HG03575 (cell line): ENCODE measurements around the gene ZMYND10.

Experiments used
- ATAC-seq: cut with Tn5 transposase; IDR thresholded peaks from one replicate; pipeline ENCODE4 v1.9.1; 2021; ENCODE audit not compliant: unreplicated experiment, insufficient number of reproducible peaks, low FRiP score; ENCODE audit errors: extremely low read depth

Gene ZMYND10

GRCh38 chr3:50373146-50374051, 27.9 kb upstream of the ZMYND10 start:
- no peak for ATAC-seq

DNA sequence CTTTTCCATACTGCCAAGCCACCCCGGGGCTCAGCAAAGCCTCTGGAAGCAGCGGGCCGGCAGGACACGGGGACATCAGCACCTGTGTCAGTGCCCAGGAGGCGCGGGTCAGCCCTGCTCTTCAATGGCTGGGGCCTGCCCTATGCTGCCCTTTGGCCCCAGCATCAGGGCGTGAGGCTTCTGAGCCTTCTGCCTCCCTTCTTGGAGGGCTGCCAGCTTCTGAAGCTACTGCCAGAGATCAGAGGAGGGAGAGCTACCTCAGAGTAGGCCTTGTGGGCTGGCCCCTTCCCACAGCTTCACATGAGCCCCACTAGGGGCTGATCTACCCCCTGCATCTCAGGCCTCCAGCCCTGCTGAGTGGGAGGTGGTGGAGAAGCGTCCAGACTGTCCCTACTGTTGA, 26.8 kb upstream of the ZMYND10 start:
- no peak for ATAC-seq

DNA sequence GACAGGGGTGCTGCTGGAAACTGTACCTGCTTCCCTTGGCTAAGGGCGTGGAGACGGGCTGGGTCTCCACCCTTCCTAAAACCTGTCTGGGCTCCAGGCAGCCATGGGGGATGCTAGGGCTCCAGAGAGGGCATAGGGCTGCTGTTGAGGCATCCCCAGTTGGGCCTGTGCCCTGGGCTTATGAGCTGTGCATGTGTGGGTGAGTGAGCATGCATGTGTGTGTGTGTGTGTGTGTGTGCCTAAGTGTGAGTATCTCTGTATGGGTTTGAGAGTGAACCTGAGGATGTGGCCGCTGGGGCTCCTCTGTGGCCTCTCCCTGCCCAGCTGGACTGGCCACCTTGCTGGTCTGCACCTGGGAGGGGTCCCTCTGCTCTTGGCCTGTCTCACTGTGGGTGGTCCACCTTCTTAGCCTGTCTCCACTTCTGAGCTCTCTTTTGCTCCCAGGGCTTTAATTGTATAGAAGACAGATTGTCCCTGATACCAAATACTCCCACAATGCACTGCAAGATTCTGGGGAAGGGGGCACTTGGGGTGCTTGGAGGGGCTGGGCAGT, 25.7 kb upstream of the ZMYND10 start:
- ATAC-seq, result no peak

DNA sequence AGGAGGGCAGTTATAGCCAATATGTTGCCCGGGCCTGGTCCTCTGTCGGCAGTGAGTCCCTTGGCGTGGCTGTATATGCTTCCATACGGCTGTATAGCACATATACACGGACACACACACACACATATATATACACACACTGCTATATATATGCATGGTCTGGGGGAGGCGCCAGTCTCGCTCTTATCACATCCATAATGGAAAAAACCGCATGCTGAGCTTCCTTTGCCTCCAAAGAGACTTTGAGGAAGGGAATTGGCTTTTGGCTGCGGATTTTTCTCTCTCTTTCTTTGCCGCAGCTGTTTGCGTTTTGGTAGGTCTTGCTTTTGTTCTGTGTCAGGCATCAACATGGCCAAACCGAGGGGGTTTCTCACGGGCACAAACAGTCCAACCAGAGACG, 25.1 kb upstream of the ZMYND10 start:
- ATAC-seq, result no peak

DNA sequence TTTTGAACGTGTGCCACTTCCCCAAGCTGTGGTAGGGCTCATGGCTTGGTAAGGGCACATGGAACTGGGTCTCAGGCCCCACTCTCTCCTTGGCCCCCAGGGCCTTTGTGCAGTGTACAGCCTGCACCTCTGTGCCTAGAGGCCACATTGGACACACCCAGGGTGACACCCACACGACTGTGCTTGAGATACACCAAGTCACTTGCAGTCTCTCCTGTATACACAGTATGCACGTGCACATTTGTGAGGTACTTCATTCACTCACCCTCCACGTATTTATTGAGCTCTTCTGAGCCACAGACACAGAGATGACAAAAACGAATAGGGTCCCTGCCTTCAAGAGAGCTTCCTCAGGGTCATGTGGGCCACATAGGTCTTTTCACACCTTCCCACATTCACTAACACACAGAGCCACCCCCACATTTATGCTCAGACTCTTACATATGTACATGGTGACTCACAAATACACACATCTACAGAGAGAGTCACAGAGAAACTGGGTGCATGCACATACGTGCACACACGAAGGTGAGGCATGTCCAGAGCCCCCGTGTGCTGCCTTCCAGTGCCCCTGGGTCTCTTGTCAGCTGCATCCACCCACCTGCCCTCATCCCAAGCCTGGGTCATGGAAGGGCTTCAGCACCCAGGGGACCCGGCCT, 23.6 kb upstream of the ZMYND10 start:
- ATAC-seq, result no peak

- no peak for ATAC-seq
Measured at GRCh38 chr3:50365842-50366220, 20.3 kb upstream of the ZMYND10 start.

- no peak for ATAC-seq
Measured at GRCh38 chr3:50365080-50365841, 19.7 kb upstream of the ZMYND10 start.

DNA sequence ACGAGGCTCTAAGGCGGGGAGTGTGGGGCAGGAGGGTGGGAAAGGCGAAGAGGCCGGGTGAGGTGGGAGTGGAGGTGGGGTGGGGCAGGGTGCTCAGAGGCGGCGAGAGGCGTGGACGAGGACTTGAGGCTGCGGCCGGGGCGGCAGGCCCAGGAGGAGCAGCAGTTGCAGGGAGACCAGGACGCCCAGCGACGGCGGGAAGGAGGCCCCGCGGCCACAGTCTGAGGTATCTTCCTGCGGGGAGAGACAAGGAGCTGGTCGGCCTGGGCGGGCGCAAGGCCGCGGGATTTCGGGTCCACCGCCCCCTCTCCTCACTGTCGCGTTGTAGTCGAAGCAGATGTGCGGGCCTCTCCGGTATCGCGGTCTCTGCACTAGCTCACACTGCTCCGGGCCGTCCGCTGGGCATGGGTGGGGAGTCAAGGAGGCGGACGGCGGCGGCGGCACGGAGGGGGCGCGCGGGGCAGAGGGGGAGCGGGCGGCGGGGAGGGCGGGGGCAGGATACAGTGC, 19.1 kb upstream of the ZMYND10 start:
- ATAC-seq, result no peak

DNA sequence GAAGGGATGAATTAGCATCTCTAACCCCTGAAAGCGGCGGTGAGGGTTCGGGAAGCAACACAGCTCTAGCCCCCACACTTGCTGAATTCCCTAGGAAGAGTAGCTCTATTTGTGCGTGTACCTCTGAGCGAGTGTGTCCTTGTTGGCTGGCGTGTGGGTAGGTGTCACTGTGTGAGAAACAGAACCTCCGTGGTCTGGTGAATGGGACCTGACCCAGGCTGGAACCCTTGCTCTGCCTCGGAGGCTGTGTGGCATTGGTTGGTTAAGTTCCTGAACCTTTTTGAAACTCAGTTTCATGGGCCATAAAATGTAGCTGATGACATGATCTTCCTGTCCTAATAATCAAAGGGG, 14.2 kb upstream of the ZMYND10 start:
- ATAC-seq, result no peak

DNA sequence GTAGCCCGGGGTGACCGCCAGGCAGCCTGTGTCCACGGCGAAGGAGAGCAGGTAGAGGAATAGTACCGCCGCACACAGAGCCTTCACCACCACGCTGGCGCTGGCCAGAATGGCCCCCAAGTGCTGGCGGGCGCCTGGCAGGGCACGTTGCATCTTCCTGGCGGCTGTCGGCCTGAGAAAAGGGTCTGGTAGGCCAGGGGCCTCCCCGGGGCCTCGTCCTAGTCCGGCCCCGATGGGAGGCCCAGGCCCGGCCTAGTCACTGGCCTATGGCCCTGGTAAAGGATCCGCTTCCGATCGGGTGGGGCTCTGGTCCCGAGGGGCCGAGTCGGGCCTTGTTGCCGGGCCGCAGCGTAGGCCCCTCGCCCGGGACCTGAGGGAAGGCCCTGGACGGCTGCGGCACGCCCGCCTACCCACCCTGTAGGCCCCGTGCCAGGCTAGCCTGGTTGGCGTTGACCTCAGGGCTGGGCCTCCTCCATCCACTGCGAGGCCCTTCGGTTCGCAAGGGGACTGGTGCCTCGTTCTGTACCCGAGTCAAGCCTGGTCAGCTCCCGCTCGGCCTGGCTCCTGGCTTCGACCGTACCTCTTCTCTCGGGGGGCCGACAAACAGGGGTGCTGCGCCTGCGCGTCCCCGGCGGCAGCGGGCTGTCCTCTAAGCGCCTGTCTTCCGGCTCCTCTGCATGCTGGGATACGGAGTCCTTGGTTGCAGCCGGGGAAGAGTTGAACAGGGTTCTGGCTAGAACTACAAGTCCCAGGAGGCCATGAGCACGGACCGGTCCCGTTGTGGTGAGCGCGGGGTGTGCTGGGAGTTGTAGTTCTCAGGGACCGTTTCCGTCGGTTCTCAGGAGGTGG, 13.6 kb upstream of the ZMYND10 start, which contains the start of gene TMEM115:
TSS of gene TMEM115 (minus strand) at position 611 of the 849 bp plus-strand sequence. CDS start at position 153, 458 bp downstream.
- ATAC-seq, result peak; percentile 90

- no peak for ATAC-seq
Measured at GRCh38 chr3:50358355-50358910, 12.9 kb upstream of the ZMYND10 start.

- ATAC-seq, result no peak
Measured at GRCh38 chr3:50357481-50357880, 11.9 kb upstream of the ZMYND10 start.

DNA sequence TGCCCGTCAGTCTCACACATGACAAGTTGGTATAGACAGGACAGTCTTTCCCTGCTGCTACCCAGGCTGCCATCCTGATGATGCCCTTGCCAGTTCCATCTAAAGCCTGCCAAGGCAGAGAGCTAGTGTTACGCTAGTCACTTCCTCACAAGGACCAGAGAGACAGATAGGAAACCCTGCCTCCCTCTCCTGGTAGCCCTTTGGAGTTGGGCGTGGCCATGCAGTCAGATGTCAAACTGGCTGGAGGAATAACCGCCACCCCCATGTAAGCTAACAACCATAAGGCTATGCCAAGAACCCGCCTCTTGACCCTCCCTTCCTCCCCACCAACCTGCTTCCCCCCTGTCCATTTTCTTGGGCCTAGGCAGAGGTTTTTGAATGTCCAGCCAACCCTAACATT, 11.0 kb upstream of the ZMYND10 start:
- no peak for ATAC-seq

GRCh38 chr3:50355829-50356552, 10.5 kb upstream of the ZMYND10 start:
- ATAC-seq, result no peak

DNA sequence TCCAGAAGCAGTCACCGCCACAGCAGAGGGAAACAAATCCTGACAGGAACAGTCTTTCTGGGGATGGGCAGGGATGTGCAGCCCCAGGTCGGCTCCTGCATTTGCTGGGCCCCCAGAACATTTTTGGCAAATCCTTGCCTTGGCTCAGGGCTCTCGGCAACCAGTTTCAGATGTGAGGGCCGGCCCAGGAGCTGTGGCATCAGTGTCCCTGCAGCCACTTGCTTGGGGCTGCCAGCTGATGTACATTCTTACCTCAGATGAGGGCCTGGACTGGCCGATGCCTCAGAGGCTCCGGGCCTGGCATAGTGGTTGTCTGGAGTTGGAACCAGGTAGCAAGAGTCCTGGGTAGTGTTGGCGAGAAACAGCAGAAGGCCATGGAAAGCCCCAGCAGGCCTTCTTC, 9.3 kb upstream of the ZMYND10 start:
- ATAC-seq, result no peak

DNA sequence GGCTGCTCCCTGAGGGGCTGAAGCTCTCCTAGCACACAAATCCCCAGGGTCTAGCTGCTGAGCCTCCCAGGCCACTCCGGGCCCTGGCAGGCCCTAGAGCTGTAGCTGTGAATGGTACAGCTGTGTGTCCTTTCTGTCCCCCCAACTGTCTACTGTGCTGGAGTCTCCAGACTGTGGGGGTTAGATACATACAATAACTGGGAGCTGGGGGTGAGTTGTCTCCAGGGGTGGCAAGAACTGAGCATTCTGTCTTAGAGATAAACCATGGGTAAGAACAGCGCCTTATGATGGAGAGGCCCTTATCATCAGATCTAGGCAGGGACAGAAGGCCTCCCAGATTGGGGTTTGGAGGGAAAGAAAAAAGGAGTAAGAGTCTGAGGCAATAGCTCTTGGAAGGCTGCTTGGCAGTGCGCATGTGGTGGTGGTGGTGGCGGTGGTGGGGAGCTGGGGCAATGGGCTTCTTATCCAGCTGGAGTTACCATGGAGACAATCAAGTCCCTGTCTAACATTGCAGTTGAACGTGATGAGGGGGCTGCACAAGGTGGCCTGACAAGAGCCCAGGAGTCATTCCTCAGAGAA, 8.7 kb upstream of the ZMYND10 start:
- ATAC-seq, result no peak
